AG20443 (cell line): Measurements from ENCODE around the gene SHISAL1.

Experiments used
- DNase-seq: peaks from one replicate; pipeline ENCODE4 v3.0.0; 2012; ENCODE audit warnings: low spot score, mixed read lengths

The SHISAL1 gene

GRCh38 chr22:44277386-44278135, 35.2 kb downstream of the SHISAL1 start:
- no peak for DNase-seq

- DNase-seq, result no peak
Measured at GRCh38 chr22:44276706-44277356, 35.9 kb downstream of the SHISAL1 start.

GRCh38 chr22:44276041-44276440, 36.7 kb downstream of the SHISAL1 start:
- DNase-seq, result no peak

GRCh38 chr22:44275631-44275995, 37.1 kb downstream of the SHISAL1 start:
- DNase-seq, result no peak

GRCh38 chr22:44274918-44275630, 37.7 kb downstream of the SHISAL1 start:
- DNase-seq, result no peak

GRCh38 chr22:44273175-44273574, 39.6 kb downstream of the SHISAL1 start:
- no peak for DNase-seq

GRCh38 chr22:44272401-44272771, 40.4 kb downstream of the SHISAL1 start:
- DNase-seq, result no peak

- no peak for DNase-seq
Measured at GRCh38 chr22:44271732-44272400, 40.9 kb downstream of the SHISAL1 start.

- no peak for DNase-seq
Measured at GRCh38 chr22:44271010-44271500, 41.7 kb downstream of the SHISAL1 start.

- no peak for DNase-seq
Measured at GRCh38 chr22:44270556-44270880, 42.2 kb downstream of the SHISAL1 start.

GRCh38 chr22:44269757-44270555, 42.8 kb downstream of the SHISAL1 start:
- DNase-seq, result no peak

GRCh38 chr22:44269117-44269498, 43.6 kb downstream of the SHISAL1 start:
- no peak for DNase-seq

- no peak for DNase-seq
Measured at GRCh38 chr22:44268431-44269116, 44.2 kb downstream of the SHISAL1 start.

GRCh38 chr22:44267856-44268255, 44.9 kb downstream of the SHISAL1 start:
- DNase-seq, result no peak

- no peak for DNase-seq
Measured at GRCh38 chr22:44266796-44267760, 45.7 kb downstream of the SHISAL1 start.

- DNase-seq, result no peak
Measured at GRCh38 chr22:44263547-44263946, 49.2 kb downstream of the SHISAL1 start.

- no peak for DNase-seq
Measured at GRCh38 chr22:44261861-44262595, 50.7 kb downstream of the SHISAL1 start.

GRCh38 chr22:44261164-44261860, 51.4 kb downstream of the SHISAL1 start:
- no peak for DNase-seq
